ENCODE data around the gene VSTM2L.
A peak's percentile ranks its signal among the peaks of the same experiment; 100 is the strongest.

The VSTM2L gene

GRCh38 chr20:37918035-37918434, 15.1 kb downstream of the VSTM2L start:
- no peak for DNase-seq (ENCODE audit: low read depth in 3 of 3)

- DNase-seq (ENCODE audit: low read depth in 3 of 3), result no peak
Observed at GRCh38 chr20:37919389-37920040, 16.6 kb downstream of the VSTM2L start.

GRCh38 chr20:37920270-37920669, 17.3 kb downstream of the VSTM2L start:
- no peak for DNase-seq (ENCODE audit: low read depth in 3 of 3)

DNA sequence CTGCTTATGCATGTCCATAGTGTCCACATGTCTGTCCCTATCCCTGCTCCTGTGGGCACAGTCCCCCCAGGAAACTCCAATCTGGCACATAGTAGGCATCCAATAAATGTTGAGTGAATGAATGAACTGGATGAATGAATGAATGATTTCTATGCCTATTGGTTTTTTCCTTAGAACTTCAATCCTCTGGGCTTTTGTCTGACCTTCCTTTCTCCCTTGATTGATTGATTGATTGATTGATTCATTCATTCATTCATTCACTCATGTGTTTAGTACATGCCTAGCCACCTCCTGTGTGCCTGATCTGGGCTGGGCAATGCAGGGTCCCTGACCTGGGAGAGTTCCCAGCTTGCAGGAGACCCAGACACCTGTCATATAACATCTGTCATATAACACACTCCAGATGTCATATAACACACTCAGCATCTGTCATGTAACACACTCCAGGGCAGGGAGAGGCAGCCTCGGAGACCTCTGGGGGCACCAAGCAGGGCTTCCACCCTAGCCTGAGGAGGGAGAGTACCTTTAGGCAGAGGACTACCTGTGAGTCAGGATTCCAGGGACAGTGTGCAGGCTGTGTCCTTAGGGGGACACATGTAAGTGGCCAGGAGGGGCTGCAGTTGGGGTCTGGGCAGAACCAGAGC, 17.9 kb downstream of the VSTM2L start:
- no peak for DNase-seq (ENCODE audit: low read depth in 3 of 3)

DNA sequence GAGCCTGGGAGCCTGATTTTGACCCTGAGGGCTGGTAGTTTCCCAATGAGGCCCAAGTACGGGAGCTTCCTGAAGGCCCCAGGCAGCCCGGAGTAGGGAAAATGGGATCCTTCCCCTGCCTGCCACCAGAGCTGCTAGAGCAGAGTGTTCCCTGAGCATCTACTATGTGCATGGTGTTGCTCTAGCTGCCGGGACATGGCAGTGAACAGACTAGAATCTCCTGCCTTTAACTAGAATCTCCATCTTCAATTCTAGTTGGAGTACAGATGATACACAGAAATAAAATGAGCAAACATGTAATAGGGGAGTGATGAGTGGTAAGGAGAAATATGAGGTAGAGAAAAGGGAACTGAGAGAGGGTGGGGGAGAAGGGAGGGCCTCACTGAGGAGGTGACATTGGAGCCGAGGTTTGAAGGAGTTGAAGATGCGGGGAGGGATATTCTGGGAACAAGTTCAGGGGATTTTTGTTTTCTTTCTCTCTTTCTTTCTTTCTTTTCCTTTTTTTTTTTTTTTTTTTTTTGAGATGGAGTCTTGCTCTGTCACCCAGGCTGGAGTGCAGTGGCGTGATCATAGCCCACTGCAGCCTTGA, 18.5 kb downstream of the VSTM2L start:
- DNase-seq (ENCODE audit: low read depth in 3 of 3), result no peak

- peak in 1 of 3 experiments; percentile 35 for DNase-seq (ENCODE audit: low read depth in 3 of 3)
Observed at GRCh38 chr20:37922016-37922415, 19.1 kb downstream of the VSTM2L start.

DNA sequence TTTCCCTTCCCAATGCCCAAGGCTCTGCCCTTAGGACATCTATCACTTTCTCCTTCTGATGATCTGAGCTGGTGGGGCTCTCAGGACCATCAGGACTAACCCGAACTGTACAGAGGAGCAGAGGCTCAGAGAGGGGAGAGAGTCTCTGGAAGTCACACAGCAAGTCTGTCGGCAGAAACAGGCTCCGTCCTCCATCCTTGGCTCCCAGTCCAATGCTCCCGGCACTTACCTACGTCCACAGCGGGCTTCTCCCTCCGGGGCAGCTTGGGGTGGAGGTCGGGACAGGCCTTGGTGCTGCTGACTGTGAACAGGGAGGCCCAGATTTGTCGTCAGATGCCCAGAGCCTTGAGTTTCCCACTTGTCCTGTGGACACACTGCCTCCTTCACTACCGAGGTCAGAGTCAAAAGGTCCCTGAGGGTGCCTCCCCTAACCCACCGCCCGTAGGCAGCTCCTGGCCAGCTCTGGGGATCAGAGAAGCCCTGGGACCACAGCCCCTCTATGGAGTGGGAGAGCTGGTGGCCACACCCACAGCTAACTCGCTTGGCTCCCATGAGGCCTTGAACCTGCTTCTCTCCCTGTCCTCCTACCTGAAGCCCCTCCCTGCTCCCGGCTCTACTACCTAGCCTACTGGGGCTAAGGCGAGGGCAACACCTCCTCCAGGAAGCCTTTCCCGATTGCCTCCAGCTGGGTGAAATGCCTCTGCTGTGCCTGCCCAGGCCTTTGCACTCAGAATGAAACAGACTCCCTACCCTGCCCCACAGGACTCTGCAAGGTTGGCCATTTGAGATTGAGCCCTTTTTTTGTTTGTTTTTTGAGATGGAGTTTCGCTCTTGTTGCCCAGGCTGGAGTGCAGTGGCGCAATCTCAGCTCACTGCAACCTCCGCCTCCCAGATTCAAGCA, 22.6 kb downstream of the VSTM2L start:
- DNase-seq (ENCODE audit: low read depth in 3 of 3), result no peak

GRCh38 chr20:37926612-37927011, 23.7 kb downstream of the VSTM2L start:
- DNase-seq (ENCODE audit: low read depth in 3 of 3), result no peak

GRCh38 chr20:37927410-37928095, 24.6 kb downstream of the VSTM2L start:
- DNase-seq (ENCODE audit: low read depth in 3 of 3), result no peak

DNA sequence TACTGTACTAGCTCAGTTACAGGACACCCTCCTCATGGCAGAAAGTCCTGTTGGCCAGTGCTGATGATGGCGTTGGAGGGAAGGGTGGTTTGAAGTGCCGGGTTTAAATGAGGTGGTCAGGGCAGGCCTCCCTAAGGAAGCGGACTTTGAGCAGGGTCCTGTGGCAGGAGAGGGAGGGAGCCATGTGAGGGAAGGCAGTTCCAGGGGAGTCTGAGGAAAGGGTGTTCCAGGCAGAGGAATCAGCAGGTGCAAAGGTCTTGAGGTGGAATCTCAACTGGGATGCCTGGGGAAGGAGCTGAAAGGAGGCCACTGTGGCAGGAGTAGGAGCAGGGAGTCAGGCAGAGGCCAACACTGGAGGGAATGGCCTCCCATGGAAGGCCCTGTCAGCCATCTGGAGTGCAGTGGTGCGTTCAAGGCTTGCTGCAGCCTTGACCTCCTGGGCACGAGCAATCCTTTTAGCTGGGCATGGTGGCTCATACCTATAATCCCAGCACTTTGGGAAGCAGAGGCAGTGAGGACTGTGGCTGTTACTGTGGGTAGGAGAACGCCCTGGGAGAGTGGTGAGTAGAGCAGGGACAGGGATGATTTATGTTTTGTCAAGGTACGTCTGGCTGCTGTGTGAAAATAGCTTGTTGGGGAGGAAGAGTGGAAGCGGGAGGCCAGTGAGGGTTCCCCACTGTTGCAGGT, 26.2 kb downstream of the VSTM2L start:
- DNase-seq (ENCODE audit: low read depth in 3 of 3), result no peak

DNA sequence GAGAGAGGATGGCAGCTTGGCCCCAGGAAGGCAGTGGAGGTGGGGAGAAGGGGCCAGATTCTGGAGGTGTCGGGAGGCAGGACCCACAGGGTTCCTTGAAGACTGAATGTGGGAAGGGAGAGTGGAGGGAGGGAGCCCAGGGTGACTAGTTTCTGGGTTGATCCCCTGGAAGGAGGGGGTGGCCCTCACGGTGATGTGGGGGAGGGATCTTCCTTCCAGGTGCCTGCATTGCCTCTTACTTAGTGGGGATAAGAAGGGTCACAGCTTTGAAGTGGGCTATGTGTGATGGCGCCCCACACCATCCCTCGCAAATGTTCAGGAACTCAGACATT, 26.7 kb downstream of the VSTM2L start:
- no peak for DNase-seq (ENCODE audit: low read depth in 3 of 3)

- DNase-seq (ENCODE audit: low read depth in 3 of 3), result no peak
Observed at GRCh38 chr20:37931153-37931922, 28.4 kb downstream of the VSTM2L start.

DNA sequence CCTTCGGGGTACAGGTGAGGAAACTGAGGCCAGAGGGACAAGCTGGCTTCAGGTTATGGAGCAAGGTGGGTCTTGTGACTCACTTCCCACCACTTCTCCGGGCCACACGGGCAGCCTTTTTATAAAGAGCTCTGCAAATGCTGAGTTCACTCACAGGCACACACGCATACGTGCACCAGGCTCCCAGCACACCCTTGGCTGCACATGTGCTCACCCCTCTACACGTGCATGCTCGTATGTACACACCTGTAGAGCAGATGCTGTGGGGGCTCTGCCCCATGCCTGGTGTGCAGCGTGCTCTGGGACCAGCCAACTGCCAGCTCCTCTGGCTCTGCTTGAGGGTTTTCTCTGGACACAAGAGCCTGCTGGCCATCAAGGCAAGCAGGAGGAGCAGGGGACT, 29.1 kb downstream of the VSTM2L start:
- no peak for DNase-seq (ENCODE audit: low read depth in 3 of 3)

GRCh38 chr20:37932919-37933318, 30.0 kb downstream of the VSTM2L start:
- DNase-seq (ENCODE audit: low read depth in 3 of 3), result no peak

GRCh38 chr20:37933786-37934633, 31.1 kb downstream of the VSTM2L start:
- DNase-seq (ENCODE audit: low read depth in 3 of 3), result no peak

DNA sequence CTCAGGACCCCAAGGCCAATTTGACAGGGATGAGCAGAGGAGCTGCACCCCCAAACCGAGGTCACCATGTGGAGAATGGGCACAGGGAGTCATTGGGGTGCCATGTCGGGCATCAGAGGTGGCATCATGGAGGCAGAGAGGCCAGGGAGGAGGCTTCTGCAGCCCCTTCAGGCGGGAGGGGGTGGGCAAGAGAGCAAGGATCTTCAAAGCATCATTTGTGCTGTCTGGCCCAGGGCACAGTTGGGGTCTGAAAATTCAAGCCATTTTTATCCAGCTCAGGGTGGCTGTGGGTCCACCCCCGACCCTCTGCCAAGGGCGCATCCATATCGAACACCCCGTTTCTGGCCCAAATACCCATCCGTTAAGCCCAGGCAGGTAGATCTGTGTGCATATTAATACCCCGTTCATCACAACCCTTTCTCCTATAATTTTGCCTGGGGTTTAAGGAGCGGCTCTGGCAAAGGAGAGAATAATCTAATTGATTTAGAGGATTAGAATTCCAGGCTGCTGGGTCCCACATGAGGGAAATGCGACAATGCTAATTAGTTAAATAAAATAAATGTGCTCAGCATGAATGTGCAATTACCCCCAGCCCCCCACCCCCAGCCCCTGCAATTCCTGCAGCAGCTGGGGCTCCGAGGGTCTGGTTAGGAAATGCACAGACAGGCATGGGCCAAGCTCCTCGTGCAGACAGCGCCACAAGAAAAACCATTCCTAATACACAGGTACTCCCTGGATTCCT, 31.9 kb downstream of the VSTM2L start:
- DNase-seq (ENCODE audit: low read depth in 3 of 3), result no peak

- no peak for DNase-seq (ENCODE audit: low read depth in 3 of 3)
Observed at GRCh38 chr20:37935435-37935834, 32.5 kb downstream of the VSTM2L start.

- DNase-seq (ENCODE audit: low read depth in 3 of 3), result no peak
Observed at GRCh38 chr20:37936041-37936440, 33.1 kb downstream of the VSTM2L start.

GRCh38 chr20:37936451-37936850, 33.5 kb downstream of the VSTM2L start:
- DNase-seq (ENCODE audit: low read depth in 3 of 3), result no peak
